IPS DF 4.7 (cell line): Measurements from ENCODE around the gene PPM1M.

Source experiments
- DNase-seq: peaks from one replicate; pipeline ENCODE4 v3.0.0-alpha.2; 2013; ENCODE audit warnings: low spot score; ENCODE audit errors: extremely low read depth

The PPM1M gene

GRCh38 chr3:52295671-52296208 is 50.2 kb downstream of the PPM1M start:
- no peak for DNase-seq

- DNase-seq: no peak
Measured at GRCh38 chr3:52297242-52298148, 51.9 kb downstream of the PPM1M start.

GRCh38 chr3:52298149-52299098 is 52.9 kb downstream of the PPM1M start:
- no peak for DNase-seq

- DNase-seq: no peak
Measured at GRCh38 chr3:52299247-52299878, 53.8 kb downstream of the PPM1M start.
